ENCODE data around the gene NPFFR1.

The NPFFR1 gene

DNA sequence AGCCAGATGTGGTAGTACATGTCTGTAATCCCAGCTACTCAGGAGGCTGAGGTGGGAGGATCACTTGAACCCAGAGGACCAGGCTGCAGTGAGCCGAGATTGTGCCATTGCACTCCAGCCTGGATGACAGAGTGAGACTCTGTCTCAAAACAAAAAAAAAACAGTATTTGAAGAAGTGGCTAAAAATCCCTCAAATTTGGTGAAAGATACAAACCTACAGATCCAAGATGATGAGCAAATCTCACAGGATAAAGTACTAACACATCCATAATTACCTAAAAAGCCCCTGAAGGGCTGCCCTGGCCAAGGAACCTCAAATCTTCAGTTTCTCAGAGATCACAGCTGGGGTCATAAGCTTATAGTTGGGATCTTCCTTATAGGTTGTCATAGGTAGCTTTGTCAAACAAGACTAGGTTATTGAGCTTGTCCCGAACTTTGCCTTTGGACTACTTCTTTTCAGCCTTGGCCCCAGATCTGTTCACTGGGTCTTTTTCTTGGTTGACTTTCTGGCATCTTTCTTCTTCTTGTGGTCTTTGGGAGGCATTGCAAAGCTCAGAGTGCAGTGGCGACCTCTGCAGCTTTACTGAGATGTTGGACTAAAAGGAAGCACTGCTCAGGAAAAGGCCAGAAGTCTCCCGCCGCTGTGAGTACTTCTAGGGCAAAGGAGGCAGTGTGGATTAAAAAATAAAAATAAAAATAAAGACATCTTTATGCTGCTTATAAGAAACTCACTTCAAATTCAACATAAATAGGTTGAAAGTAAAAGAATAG is 84.9 kb downstream of the NPFFR1 start:
- Mint-ChIP-seq H3K9me3 (no peaks in the 10 kb centered on the region), H3K36me3 (ENCODE audit: insufficient read depth) (peaks cover 38% of the 10 kb centered on the region), H3K27me3 (no peaks in the 10 kb centered on the region), H3K4me1 (ENCODE audit: low read depth in 2 of 2) (peaks cover 15 to 26% of the 10 kb centered on the region in 2 donors), H3K4me3 (no peak overlapping the region), H3K27ac (no peak overlapping the region)
- DNase-seq = no peak
- no peak for ATAC-seq (replicated peaks)

All from effector memory CD8-positive, alpha-beta T cell (primary cell).